Superior temporal gyrus (tissue), 1 donor: Measurements from ENCODE around the gene NRK.
"Not testable (repeated sequence)": the region's sequence is repeated elsewhere in the genome, so short reads cannot be mapped to it uniquely, and the experiment has no call there.

ENCODE experiments used
- DNase-seq: peaks from one replicate; pipeline ENCODE4 v3.0.0-alpha.2; 2016; ENCODE audit errors: extremely low spot score

Gene NRK, protein sequence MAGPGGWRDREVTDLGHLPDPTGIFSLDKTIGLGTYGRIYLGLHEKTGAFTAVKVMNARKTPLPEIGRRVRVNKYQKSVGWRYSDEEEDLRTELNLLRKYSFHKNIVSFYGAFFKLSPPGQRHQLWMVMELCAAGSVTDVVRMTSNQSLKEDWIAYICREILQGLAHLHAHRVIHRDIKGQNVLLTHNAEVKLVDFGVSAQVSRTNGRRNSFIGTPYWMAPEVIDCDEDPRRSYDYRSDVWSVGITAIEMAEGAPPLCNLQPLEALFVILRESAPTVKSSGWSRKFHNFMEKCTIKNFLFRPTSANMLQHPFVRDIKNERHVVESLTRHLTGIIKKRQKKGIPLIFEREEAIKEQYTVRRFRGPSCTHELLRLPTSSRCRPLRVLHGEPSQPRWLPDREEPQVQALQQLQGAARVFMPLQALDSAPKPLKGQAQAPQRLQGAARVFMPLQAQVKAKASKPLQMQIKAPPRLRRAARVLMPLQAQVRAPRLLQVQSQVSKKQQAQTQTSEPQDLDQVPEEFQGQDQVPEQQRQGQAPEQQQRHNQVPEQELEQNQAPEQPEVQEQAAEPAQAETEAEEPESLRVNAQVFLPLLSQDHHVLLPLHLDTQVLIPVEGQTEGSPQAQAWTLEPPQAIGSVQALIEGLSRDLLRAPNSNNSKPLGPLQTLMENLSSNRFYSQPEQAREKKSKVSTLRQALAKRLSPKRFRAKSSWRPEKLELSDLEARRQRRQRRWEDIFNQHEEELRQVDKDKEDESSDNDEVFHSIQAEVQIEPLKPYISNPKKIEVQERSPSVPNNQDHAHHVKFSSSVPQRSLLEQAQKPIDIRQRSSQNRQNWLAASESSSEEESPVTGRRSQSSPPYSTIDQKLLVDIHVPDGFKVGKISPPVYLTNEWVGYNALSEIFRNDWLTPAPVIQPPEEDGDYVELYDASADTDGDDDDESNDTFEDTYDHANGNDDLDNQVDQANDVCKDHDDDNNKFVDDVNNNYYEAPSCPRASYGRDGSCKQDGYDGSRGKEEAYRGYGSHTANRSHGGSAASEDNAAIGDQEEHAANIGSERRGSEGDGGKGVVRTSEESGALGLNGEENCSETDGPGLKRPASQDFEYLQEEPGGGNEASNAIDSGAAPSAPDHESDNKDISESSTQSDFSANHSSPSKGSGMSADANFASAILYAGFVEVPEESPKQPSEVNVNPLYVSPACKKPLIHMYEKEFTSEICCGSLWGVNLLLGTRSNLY (N-terminal part only)

DNA sequence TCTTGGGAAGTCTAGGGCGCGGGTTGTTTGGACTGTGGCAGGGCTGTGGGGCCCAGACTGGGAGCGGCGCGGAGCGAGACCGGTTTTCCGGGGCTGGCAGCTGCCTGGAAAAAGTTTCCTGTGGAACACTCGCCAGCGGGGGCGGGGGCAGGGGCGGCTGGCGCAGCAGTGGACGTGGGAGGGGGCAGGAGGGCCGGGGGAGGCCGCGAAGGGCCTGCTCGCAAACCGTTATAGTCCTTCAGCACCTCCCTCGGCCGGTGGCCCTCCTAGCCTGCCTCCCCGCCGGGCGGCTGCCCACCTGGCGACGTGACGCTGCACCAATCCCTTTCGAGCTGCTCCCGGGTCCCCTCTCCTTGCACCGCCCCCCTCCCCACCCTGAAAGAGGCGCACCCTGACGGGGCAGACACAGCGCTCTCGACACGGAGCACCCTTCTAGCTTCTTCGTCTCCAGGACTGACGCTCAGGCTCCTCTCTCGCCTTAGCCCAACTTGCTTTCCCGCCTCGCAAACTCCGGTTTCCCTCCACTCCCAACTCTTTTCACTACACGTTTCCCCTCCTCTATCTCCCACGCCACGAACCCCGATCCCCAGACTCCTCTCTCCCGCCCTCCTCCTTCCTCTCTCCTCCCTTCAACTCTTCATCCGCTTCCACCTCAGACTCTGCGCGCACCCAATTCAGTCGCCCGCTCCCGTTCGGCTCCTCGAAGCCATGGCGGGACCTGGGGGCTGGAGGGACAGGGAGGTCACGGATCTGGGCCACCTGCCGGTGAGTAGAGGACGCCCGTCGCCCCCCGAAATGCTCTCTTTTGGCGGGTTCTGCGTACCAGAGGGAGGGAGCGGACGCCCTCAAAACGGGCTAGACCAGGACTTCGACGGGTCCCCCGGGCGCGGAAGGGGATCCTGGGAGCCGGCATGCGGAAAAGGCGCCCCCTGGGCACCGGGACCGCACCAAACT lies at the start of gene NRK:
Gene NRK, plus strand, starts transcription at position 402 of the 954 bp plus-strand sequence. Its CDS starts 307 bp downstream, at position 709.
- DNase-seq: no peak

DNA sequence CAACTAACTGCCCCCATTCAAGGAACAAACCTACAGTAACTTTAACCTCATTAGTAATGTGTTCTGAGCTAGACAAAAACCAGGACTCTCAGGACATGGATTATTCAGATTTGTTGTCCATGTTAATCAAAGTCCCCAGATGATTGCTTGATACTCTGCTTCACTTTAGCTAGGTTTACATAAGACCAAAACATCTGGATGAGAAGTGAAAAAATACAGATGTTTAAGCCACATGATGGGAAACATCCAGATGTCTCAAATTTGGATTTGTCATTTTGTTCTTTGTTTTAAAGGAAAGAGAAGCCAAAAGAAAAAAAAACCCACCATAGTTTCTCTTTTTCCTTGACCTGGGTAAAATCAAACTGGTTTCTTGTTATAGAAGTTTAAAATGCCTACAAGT lies 48.5 kb upstream of the NRK start:
- no peak for DNase-seq

- DNase-seq: no peak
These were observed 46.7 kb upstream of the NRK start for GRCh38 chrX:105775679-105776078.

DNA sequence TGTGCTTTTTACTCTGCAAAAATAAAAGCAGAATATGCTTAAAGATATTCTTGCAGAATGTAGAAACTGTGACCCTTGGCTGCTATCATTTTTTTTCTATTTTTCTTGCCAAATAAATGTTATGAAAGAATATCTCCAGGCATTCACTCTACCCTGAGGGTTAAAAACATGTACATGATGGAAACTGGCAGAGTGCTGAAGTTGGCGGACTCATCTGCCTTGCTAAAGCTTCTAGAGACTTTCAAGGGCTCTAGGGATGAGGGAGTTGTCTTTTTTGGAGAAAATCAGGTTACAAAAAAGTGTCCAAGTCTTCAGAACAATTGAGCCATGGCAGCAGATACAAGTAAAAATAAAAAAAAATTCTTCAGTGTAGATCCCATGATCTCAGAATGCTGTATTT lies 40.5 kb upstream of the NRK start:
- DNase-seq: no peak

DNA sequence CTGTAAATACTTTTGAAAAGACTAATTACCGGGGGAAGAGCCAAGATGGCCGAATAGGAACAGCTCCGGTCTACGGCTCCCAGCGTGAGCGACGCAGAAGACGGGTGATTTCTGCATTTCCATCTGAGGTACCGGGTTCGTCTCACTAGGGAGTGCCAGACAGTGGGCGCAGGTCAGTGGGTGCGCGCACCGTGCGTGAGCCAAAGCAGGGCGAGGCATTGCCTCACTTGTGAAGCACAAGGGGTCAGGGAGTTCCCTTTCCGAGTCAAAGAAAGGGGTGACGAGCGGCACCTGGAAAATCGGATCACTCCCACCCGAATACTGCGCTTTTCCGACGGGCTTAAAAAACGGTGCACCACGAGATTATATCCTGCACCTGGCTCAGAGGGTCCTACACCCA lies 25.5 kb upstream of the NRK start:
- DNase-seq: not testable (repeated sequence)

- no peak for DNase-seq
These were observed 18.4 kb upstream of the NRK start for GRCh38 chrX:105803891-105804290.

- not testable (repeated sequence) for DNase-seq
These were observed 16.7 kb upstream of the NRK start for GRCh38 chrX:105805655-105806054.

GRCh38 chrX:105816517-105816916 lies 5.8 kb upstream of the NRK start:
- DNase-seq: no peak

- DNase-seq: no peak
These were observed 2.1 kb upstream of the NRK start for GRCh38 chrX:105820247-105820646.

DNA sequence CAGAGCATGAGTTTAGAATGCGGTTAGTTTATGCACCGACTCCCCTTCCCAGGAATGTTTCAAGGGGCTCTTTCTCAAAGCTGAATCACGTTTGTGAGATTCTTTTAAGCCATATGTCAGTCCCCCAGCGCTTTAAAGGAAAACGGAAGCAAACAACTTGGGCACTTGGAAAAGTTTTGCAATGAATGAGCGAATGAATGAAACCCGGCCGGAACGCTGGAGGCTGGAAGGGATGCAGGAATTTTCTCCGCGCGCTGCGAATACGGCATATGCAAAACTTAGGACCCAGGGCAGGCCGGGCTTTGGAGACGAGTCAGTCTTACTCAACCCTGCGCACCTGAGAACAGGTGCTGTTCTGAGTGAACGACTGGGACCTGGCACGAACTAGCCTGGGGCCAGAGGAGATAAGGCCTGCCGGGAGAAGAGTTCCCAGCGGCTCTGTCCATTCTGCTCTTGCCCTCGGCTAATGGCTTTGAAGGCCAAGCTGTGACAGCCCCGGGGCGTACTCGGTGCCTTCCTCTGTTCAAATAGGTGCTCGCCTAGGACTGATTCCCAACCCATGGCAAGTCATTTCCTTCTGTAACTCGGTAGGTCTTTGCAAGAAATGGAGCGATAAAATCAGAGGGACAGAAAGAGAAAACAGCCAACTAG lies 743 bp upstream of the NRK start:
- no peak for DNase-seq

- DNase-seq: no peak
These were observed 735 bp downstream of the NRK start for GRCh38 chrX:105823092-105823455.

- no peak for DNase-seq
These were observed 6.7 kb downstream of the NRK start for GRCh38 chrX:105829011-105829410.

DNA sequence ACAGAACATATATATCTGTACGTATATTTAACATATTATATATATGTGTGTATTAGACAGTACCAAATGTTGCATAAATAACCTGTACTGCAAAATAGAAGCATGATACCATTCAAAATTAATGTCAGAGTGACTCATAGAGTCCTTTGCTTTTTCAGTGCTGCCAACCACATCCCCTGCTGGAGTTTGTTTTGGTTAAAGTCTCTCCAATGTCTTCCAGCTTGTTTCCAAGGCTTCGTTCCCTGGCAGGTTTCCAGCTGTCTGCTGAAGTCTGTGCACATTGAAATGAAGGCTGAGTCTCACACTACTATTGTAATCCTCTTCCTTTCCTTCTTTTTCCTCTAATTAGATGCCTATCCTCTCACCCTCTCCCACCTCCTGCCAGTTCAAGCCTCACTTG lies 14.9 kb downstream of the NRK start:
- DNase-seq: peak; percentile 11

DNA sequence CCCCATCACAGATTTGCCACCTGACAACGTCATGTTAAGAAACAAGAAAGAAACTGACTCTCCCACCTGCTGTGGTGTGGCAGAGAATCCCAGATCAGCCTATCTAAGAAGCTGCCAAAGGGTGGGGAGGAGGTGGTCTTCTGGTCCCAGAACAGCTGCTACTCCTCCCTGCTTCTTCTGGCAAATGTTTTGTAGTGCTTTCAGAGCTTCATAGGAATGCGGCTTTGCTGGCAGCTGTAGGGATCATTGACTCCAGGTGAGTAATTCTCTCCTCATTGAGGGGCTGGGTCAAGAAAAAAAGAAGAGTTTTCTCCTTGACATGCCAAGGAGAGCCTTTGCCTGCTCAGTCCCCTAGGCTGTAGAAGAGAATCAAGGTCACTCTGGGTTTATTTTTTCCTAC lies 23.3 kb downstream of the NRK start:
- DNase-seq: no peak

GRCh38 chrX:105850100-105850499 lies 27.8 kb downstream of the NRK start:
- not testable (repeated sequence) for DNase-seq

GRCh38 chrX:105865709-105866108 lies 43.4 kb downstream of the NRK start:
- no peak for DNase-seq

GRCh38 chrX:105869701-105870100 lies 47.4 kb downstream of the NRK start:
- peak; percentile 18 for DNase-seq

GRCh38 chrX:105870445-105870844 lies 48.1 kb downstream of the NRK start:
- no peak for DNase-seq

DNA sequence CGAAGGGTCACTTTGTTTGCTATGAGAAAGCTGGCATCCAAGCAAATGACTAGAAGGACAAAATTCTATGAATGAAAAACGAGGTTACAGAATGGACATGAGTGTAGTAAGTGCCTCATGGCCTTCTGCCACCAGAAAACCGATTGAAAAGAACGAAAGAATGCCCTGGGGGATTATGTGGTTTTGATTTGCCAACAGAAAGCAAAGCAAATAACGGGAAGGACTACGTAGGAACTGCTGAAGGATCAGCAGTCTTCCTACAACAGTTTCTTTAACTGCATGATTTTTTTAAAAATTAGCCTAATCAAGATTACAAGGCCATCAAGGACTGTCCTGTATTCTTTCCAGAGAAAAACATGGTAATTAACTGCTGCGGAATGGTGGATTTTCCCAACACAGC lies 50.6 kb downstream of the NRK start:
- DNase-seq: no peak

- DNase-seq: no peak
These were observed 52.5 kb downstream of the NRK start for GRCh38 chrX:105874790-105875189.
